A673 (cell line): ENCODE results near the gene SPATS2. TPM values are rescaled to one million over a fixed set of nuclear protein-coding genes. Genes with fewer than 3 reads are reported as not detected.
A peak's percentile ranks its signal among the peaks of the same experiment; 100 is the strongest.

ENCODE experiments used
- BruUV-seq: library from RNA; stranded (reverse); fragments of 400-500 nt; replicated peaks from 2 replicates; lab custom pipeline; 2021; lab: Mats Ljungman, UMichigan
- CTCF ChIA-PET: fragments of 300-600 bp; sonication (Branson Sonifier 250); formaldehyde crosslinking; loops from one replicate; lab custom pipeline; 2022; ENCODE audit warnings: antibody characterized with exemption; lab: Charles Lee
- POLR2A ChIA-PET: fragments of 300-600 bp; sonication (Branson Sonifier 250); formaldehyde crosslinking; loops from one replicate; lab custom pipeline; 2022; ENCODE audit warnings: antibody characterized with exemption; ENCODE audit not compliant: low non-redundant PET; lab: Charles Lee
- DNase-seq: peaks from one replicate; pipeline ENCODE4 v3.0.0-alpha.2; 2015; ENCODE audit warnings: low spot score
- H3K27ac ChIP-seq: fragments of 200-600 bp; sonication (generic); 2 replicates; pipeline ENCODE4 v1.5.1; 2016; ENCODE audit warnings: mixed run types, low read depth, mild to moderate bottlenecking, mixed read lengths, antibody characterized with exemption, low read length; ENCODE audit not compliant: poor library complexity, severe bottlenecking
- H3K27me3 ChIP-seq: fragments of 200-600 bp; sonication (generic); replicated peaks from 2 replicates; pipeline ENCODE4 v1.6.1; 2017; ENCODE audit warnings: mixed run types, low read depth, mild to moderate bottlenecking, mixed read lengths, antibody characterized with exemption, low read length; ENCODE audit not compliant: insufficient read depth, poor library complexity
- H3K36me3 ChIP-seq: fragments of 200-600 bp; sonication (generic); 2 replicates; pipeline ENCODE4 v1.6.1; 2016; ENCODE audit warnings: mixed run types, mild to moderate bottlenecking, mixed read lengths, antibody characterized with exemption, low read length; ENCODE audit not compliant: insufficient read depth, poor library complexity, severe bottlenecking
- H3K4me1 ChIP-seq: fragments of 200-600 bp; sonication (generic); 2 replicates; pipeline ENCODE4 v1.6.1; 2017; ENCODE audit warnings: mixed run types, mild to moderate bottlenecking, mixed read lengths, antibody characterized with exemption, low read length; ENCODE audit not compliant: insufficient read depth, poor library complexity, severe bottlenecking
- H3K4me3 ChIP-seq: fragments of 200-600 bp; sonication (generic); 2 replicates; pipeline ENCODE4 v1.5.1; 2016; ENCODE audit warnings: low read depth, mixed run types, mild to moderate bottlenecking, mixed read lengths, low read length; ENCODE audit not compliant: poor library complexity, severe bottlenecking
- H3K9me3 ChIP-seq: fragments of 200-600 bp; sonication (generic); 2 replicates; pipeline ENCODE4 v1.6.1; 2016; ENCODE audit warnings: mixed run types, low read depth, mild to moderate bottlenecking, mixed read lengths, antibody characterized with exemption, low read length; ENCODE audit not compliant: poor library complexity, severe bottlenecking
- EZH2 ChIP-seq: fragments of 200-600 bp; sonication (generic); IDR thresholded peaks from 2 replicates; pipeline ENCODE4 v1.6.1; 2017; ENCODE audit warnings: borderline replicate concordance, low read depth, mild to moderate bottlenecking, mixed read lengths, antibody characterized with exemption, low read length; ENCODE audit not compliant: poor library complexity, severe bottlenecking
- intact Hi-C: fragments of 100-400 bp; cut with micrococcal nuclease; formaldehyde crosslinking; loops from one replicate; pipeline ENCODE4 v1.10.0; 2022; ENCODE audit not compliant: unreplicated experiment
- total RNA-seq: library from RNA; stranded (reverse); gene quantifications from 2 replicates; pipeline ENCODE4 v1.2.3, GENCODE V29; 2021
- TF ChIP-seq, protein P1 (sequence below): fragments of 300-800, 200-600 bp; sonication (generic); conservative IDR thresholded peaks from 2 replicates; pipeline ENCODE4 v1.5.1; 2017; ENCODE audit warnings: low read depth, mild to moderate bottlenecking, antibody characterized with exemption, low read length, moderate library complexity, mixed read lengths

Gene SPATS2
- total RNA-seq, 1 experiment from 2014 or later = 82.8 TPM

DNA sequence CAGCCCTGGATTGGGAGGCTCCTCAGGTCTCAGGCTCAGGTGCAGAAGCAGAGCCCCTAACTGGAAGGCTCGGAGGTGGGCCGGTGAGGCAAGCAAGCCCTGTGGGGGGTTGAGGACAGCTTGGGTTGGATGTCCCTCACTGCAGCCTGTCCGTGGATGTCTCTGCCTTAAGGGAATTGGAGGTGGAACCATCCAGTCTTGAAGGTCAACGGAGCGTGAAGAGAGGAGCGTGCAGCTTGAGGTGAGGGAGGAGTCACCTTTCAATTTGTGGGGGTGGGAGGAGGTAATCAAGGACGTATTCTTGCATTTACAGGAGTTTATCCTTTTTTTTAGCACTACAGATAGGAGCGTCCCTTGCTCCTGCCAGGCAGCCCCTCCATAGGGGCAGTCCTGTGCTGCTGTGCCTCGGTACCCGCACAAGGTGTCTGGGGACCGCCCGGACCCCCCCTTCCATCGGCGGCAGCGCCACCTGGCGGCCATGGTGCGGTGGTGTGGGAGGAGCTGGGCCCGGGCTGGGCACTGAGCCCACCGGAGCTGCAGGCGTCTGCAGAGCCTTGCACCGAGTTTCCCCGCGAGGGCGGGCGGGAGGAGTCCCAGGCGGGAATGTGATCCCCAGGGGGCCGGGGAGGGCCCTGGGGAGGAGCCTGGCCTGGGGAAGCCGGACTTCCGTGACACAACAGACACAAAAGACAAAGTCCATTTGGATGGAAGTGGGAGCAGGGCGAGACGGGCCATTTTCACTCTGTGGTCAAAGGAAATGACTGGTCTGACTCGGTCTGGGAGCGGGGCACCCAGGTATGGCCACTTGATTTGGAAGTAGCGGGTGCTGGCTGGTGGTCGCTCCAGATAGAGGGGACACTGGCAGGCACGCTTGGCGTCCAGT lies 19.7 kb upstream of the SPATS2 start:
- H3K27me3 ChIP-seq = peaks cover 14% of the 10 kb centered on the region
- H3K4me1 ChIP-seq = peaks cover 33% of the 10 kb centered on the region
- H3K9me3 ChIP-seq = no peaks in the 10 kb centered on the region
- intact Hi-C loops = loop anchor here (2.0 kb wide), 1 partner anchor 59 kb away; no protein-coding TSS in a partner anchor
- H3K36me3 ChIP-seq = no peaks in the 10 kb centered on the region
- no TSS peak for BruUV-seq
- no peak for TF ChIP-seq EZH2
- TF ChIP-seq, protein P1, sequence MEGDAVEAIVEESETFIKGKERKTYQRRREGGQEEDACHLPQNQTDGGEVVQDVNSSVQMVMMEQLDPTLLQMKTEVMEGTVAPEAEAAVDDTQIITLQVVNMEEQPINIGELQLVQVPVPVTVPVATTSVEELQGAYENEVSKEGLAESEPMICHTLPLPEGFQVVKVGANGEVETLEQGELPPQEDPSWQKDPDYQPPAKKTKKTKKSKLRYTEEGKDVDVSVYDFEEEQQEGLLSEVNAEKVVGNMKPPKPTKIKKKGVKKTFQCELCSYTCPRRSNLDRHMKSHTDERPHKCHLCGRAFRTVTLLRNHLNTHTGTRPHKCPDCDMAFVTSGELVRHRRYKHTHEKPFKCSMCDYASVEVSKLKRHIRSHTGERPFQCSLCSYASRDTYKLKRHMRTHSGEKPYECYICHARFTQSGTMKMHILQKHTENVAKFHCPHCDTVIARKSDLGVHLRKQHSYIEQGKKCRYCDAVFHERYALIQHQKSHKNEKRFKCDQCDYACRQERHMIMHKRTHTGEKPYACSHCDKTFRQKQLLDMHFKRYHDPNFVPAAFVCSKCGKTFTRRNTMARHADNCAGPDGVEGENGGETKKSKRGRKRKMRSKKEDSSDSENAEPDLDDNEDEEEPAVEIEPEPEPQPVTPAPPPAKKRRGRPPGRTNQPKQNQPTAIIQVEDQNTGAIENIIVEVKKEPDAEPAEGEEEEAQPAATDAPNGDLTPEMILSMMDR = peak; percentile 99
- peak; percentile 92 for DNase-seq
- H3K27ac ChIP-seq = peak overlapping the region; percentile 15
- ChIA-PET POLR2A (interaction anchor here (0.7 kb wide), 1 partner anchor 115 kb away, joined by 3 read pairs; no protein-coding TSS in a partner anchor), CTCF (interaction anchor here (0.5 to 2.0 kb wide), 26 partner anchors 8 to 256 kb away, joined by 3 to 18 read pairs (median 6); partner anchors contain the start of genes C1QL4, SPATS2 and TROAP)
- H3K4me3 ChIP-seq = peak overlapping the region; percentile 51

DNA sequence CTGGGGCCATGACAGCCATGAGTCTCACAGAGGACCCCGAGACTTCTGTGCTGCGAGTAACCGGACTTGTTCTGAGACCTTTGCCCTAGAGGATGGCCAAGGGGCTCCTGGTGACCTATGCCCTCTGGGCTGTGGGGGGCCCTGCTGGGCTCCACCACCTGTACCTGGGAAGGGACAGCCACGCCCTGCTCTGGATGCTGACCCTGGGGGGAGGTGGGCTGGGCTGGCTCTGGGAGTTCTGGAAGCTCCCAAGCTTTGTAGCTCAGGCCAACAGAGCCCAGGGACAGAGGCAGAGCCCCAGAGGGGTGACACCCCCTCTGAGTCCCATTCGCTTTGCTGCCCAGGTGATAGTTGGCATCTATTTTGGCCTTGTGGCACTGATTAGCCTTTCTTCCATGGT lies 18.5 kb upstream of the SPATS2 start:
- ChIA-PET POLR2A (interaction anchor here (0.7 kb wide), 1 partner anchor 116 kb away, joined by 3 read pairs; no protein-coding TSS in a partner anchor), CTCF (no interaction called here)
- TF ChIP-seq, protein P1 = no peak
- TF ChIP-seq EZH2 = no peak
- H3K27ac ChIP-seq = no peak overlapping the region
- H3K27me3 ChIP-seq = peaks cover 14% of the 10 kb centered on the region
- H3K4me1 ChIP-seq = peaks cover 25% of the 10 kb centered on the region
- no TSS peak for BruUV-seq
- intact Hi-C loops = no loop called here
- no peak overlapping the region for H3K4me3 ChIP-seq
- H3K36me3 ChIP-seq = no peaks in the 10 kb centered on the region
- DNase-seq = no peak
- H3K9me3 ChIP-seq = no peaks in the 10 kb centered on the region

DNA sequence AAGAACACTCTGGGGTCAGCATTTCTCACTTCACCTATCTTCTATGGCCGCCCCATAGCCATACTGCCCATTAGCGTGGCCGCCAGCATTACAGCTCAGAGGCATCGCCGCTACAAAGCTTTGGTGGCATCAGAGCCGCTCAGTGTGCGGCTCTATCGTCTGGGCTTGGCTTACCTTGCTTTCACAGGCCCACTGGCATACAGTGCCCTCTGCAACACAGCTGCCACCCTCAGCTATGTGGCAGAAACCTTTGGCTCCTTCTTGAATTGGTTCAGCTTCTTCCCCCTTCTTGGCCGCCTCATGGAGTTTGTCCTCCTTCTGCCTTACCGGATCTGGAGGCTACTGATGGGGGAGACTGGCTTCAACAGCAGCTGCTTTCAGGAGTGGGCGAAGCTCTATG lies 18.0 kb upstream of the SPATS2 start:
- no TSS peak for BruUV-seq
- Histone ChIP-seq H3K4me3 (no peak overlapping the region), H3K27me3 (peaks cover 14% of the 10 kb centered on the region), H3K27ac (no peak overlapping the region), H3K9me3 (no peaks in the 10 kb centered on the region), H3K36me3 (no peaks in the 10 kb centered on the region), H3K4me1 (peaks cover 25% of the 10 kb centered on the region)
- DNase-seq = no peak
- no peak for TF ChIP-seq EZH2
- TF ChIP-seq, protein P1 = no peak
- ChIA-PET CTCF (no interaction called here), POLR2A (no interaction called here)
- intact Hi-C loops = no loop called here
